Skeletal muscle satellite cell (primary cell): ENCODE measurements around the gene YBX2.
"Not testable (repeated sequence)": the region's sequence is repeated elsewhere in the genome, so short reads cannot be mapped to it uniquely, and the experiment has no call there.

ENCODE experiments used
- H3K27me3 ChIP-seq: 2 replicates; pipeline ENCODE4 v1.7.0; 2013; ENCODE audit warnings: low read length; ENCODE audit not compliant: control insufficient read depth, insufficient read depth
- H3K36me3 ChIP-seq: 2 replicates; pipeline ENCODE4 v1.7.0; 2013; ENCODE audit warnings: mild to moderate bottlenecking, control low read depth, low read length; ENCODE audit not compliant: insufficient read depth
- H3K4me1 ChIP-seq: 2 replicates; pipeline ENCODE4 v1.7.0; 2013; ENCODE audit warnings: low read length; ENCODE audit not compliant: control insufficient read depth, insufficient read depth
- H3K4me2 ChIP-seq: 2 replicates; pipeline ENCODE4 v1.7.0; 2013; ENCODE audit warnings: mild to moderate bottlenecking, low read length
- H3K4me3 ChIP-seq: 2 replicates; pipeline ENCODE4 v1.7.0; 2013; ENCODE audit warnings: low read length
- H3K9ac ChIP-seq: 2 replicates; pipeline ENCODE4 v1.7.0; 2013; ENCODE audit warnings: mild to moderate bottlenecking, low read depth, low read length, moderate library complexity
- H3K9me3 ChIP-seq: replicated peaks from 2 replicates; pipeline ENCODE4 v1.7.0; 2013; ENCODE audit warnings: mild to moderate bottlenecking, control low read depth, low read length

The YBX2 gene

GRCh38 chr17:7248796-7249195, 45.6 kb downstream of the YBX2 start:
- H3K36me3 ChIP-seq = peaks cover 11% of the 10 kb centered on the region
- H3K4me3 ChIP-seq = no peak overlapping the region
- no peaks in the 10 kb centered on the region for H3K27me3 ChIP-seq

GRCh38 chr17:7246779-7247178, 47.7 kb downstream of the YBX2 start:
- H3K4me3 ChIP-seq = no peak overlapping the region
- H3K4me1 ChIP-seq = peaks cover 19% of the 10 kb centered on the region
- H3K9me3 ChIP-seq = no peaks in the 10 kb centered on the region
- no peak overlapping the region for H3K4me2 ChIP-seq
- peaks cover 11% of the 10 kb centered on the region for H3K36me3 ChIP-seq
- H3K27me3 ChIP-seq = no peaks in the 10 kb centered on the region
- no peak overlapping the region for H3K9ac ChIP-seq

More at GRCh38 chr17:7248796-7249195, 45.6 kb downstream of the YBX2 start:
- Histone ChIP-seq H3K9ac (peak overlapping the region; percentile 0), H3K9me3 (no peaks in the 10 kb centered on the region), H3K4me2 (peak overlapping the region; percentile 93), H3K4me1 (peaks cover 22% of the 10 kb centered on the region)

DNA sequence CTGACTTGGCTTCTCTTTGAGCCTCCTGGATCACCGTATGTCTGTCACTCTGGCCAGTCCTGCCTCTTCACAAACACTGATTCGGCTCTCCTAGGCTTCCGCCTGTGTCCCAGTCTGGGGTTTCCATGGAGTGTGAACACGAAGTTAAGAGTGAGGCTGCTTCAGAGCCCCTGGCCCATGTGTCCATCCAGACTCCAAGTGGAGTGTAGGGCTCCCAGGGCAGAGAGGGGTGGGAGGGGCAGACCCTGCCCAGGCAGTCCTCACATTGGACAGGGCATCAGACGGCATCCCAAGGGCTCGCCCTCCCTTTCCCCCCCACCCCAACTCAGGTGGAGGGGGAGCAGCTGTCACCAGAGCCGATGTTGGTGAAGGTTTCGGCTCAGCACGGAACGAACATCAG, 50.6 kb downstream of the YBX2 start:
- not testable (repeated sequence) for H3K4me3 ChIP-seq, H3K27me3 ChIP-seq, H3K9me3 ChIP-seq, H3K4me2 ChIP-seq
- Histone ChIP-seq H3K4me1 (peaks cover 24% of the 10 kb centered on the region), H3K9ac (peak overlapping the region; percentile 97), H3K36me3 (peaks cover 24% of the 10 kb centered on the region)

DNA sequence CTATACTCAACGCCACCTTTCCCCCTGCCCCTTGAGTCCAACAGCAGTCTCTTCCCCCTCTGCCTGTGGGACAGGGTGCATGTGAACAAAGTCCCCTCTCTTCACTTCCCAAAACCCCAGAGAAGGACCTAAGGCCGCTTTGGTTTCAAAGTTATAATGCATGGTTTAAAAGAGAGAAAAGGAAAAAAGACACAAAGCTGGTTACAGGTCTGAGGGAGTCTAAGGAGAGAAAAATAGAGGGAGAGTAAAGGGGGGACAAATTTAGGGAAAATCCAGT, 51.0 kb downstream of the YBX2 start:
- Histone ChIP-seq H3K9ac (peak overlapping the region; percentile 97), H3K4me2 (peak overlapping the region; percentile 95), H3K36me3 (peaks cover 24% of the 10 kb centered on the region), H3K9me3 (no peaks in the 10 kb centered on the region), H3K4me3 (peak overlapping the region; percentile 91), H3K4me1 (peaks cover 22% of the 10 kb centered on the region), H3K27me3 (no peaks in the 10 kb centered on the region)

DNA sequence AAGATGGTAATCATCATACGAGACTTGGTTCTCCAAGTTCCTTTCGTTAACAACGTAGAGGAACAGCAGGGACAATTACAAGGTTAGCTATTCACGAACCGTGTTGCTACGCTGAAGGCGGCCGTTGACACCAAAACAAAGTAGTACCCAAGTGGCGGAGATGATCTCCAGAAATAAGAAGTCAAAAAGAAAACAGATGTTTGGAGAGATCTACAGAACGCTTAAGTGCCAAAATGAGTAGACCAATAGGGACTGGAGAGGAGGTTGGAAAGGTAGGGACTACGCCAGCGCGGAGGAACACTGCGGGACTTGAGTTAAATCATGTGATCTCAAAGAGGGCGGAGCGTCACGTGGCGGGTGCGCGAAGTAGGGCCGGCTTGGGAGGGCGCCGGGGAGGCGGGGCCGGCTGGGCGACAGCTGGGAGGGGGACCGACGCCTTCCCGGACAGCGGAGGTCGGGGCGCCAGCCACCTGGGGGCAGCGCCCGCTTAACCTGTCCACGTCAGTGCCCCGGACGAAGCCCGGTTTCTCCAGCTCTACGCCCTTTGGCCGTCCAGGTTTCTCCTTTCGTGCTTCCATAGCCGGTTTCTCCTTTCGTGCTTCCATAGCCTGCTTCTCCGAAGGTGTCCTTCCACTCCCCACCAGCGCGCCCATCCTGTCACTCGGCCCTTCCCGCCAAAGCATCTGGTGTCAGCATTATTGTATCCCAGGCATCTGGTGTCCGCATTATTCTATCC, 51.6 kb downstream of the YBX2 start:
- peak overlapping the region; percentile 95 for H3K4me2 ChIP-seq
- peak overlapping the region; percentile 91 for H3K4me3 ChIP-seq
- peak overlapping the region; percentile 97 for H3K9ac ChIP-seq
- H3K9me3 ChIP-seq = no peaks in the 10 kb centered on the region
- H3K36me3 ChIP-seq = peaks cover 24% of the 10 kb centered on the region
- H3K4me1 ChIP-seq = peaks cover 22% of the 10 kb centered on the region
- H3K27me3 ChIP-seq = no peaks in the 10 kb centered on the region

GRCh38 chr17:7241783-7242716, 52.4 kb downstream of the YBX2 start, which contains the start of gene GABARAP:
Gene GABARAP (minus strand): TSS chr17:7242449. CDS start chr17:7242330, 119 bp downstream.
- H3K4me2 ChIP-seq = peak within 1 kb of the TSS; percentile 95
- no peaks in the 10 kb centered on the region for H3K9me3 ChIP-seq
- peak within 1 kb of the TSS; percentile 91 for H3K4me3 ChIP-seq
- no peaks in the 10 kb centered on the region for H3K27me3 ChIP-seq
- H3K4me1 ChIP-seq = peaks cover 28% of the 10 kb centered on the region
- H3K9ac ChIP-seq = peak within 1 kb of the TSS; percentile 97
- peaks cover 28% of the 10 kb centered on the region for H3K36me3 ChIP-seq

GRCh38 chr17:7241090-7241733, 53.2 kb downstream of the YBX2 start:
- Histone ChIP-seq H3K4me1 (peaks cover 34% of the 10 kb centered on the region), H3K9ac (peak overlapping the region; percentile 97), H3K36me3 (peaks cover 35% of the 10 kb centered on the region), H3K4me2 (peak overlapping the region; percentile 95), H3K9me3 (no peaks in the 10 kb centered on the region), H3K4me3 (peak overlapping the region; percentile 91), H3K27me3 (no peaks in the 10 kb centered on the region)

- H3K4me1 ChIP-seq = peaks cover 43% of the 10 kb centered on the region
- H3K27me3 ChIP-seq = no peaks in the 10 kb centered on the region
- H3K4me3 ChIP-seq = peak overlapping the region; percentile 91
These were observed 54.1 kb downstream of the YBX2 start for GRCh38 chr17:7240375-7240774.

GRCh38 chr17:7239091-7240027, 55.1 kb downstream of the YBX2 start, which contains the start of gene PHF23:
Gene PHF23 (minus strand): TSS chr17:7239457. CDS start chr17:7239279, 178 bp downstream.
- H3K36me3 ChIP-seq = peaks cover 46% of the 10 kb centered on the region
- peak within 1 kb of the TSS; percentile 97 for H3K9ac ChIP-seq
- peaks cover 52% of the 10 kb centered on the region for H3K4me1 ChIP-seq
- H3K4me3 ChIP-seq = peak within 1 kb of the TSS; percentile 94
- no peaks in the 10 kb centered on the region for H3K27me3 ChIP-seq
- no peaks in the 10 kb centered on the region for H3K9me3 ChIP-seq
- peak within 1 kb of the TSS; percentile 95 for H3K4me2 ChIP-seq

More at GRCh38 chr17:7240375-7240774, 54.1 kb downstream of the YBX2 start:
- Histone ChIP-seq H3K9ac (peak overlapping the region; percentile 97), H3K9me3 (no peaks in the 10 kb centered on the region), H3K36me3 (peaks cover 37% of the 10 kb centered on the region), H3K4me2 (peak overlapping the region; percentile 95)

- peaks cover 43% of the 10 kb centered on the region for H3K36me3 ChIP-seq
- peak overlapping the region; percentile 68 for H3K4me2 ChIP-seq
- peak overlapping the region; percentile 95 for H3K9ac ChIP-seq
- H3K9me3 ChIP-seq = no peaks in the 10 kb centered on the region
- peaks cover 52% of the 10 kb centered on the region for H3K4me1 ChIP-seq
- no peaks in the 10 kb centered on the region for H3K27me3 ChIP-seq
- peak overlapping the region; percentile 94 for H3K4me3 ChIP-seq
These were observed 55.9 kb downstream of the YBX2 start for GRCh38 chr17:7238420-7239090.
